ENCODE data around the gene IKBIP. TPM values are rescaled to one million over a fixed set of nuclear protein-coding genes. Genes with fewer than 3 reads are reported as not detected.
A peak's percentile ranks its signal among the peaks of the same experiment; 100 is the strongest.
"Not testable (repeated sequence)": the region's sequence is repeated elsewhere in the genome, so short reads cannot be mapped to it uniquely, and the experiment has no call there.

Gene IKBIP
- total RNA-seq, 1 donor = 90.7 TPM

- H3K4me3 ChIP-seq (ENCODE audit: low read depth, low read length) = no peak overlapping the region
- TF ChIP-seq CTCF (IDR thresholded peaks at IDR 0.05; ENCODE audit: insufficient read depth, low read depth, low read length) = peak; percentile 13
- no peak for DNase-seq (ENCODE audit: low read depth)
These were observed 38.1 kb downstream of the IKBIP start for GRCh38 chr12:98606359-98606988.

GRCh38 chr12:98601924-98602323 is 42.7 kb downstream of the IKBIP start:
- TF ChIP-seq CTCF (IDR thresholded peaks at IDR 0.05; ENCODE audit: insufficient read depth, low read depth, low read length) = no peak
- no peak overlapping the region for H3K4me3 ChIP-seq (ENCODE audit: low read depth, low read length)
- no peak for DNase-seq (ENCODE audit: low read depth)

GRCh38 chr12:98597313-98597712 is 47.3 kb downstream of the IKBIP start:
- not testable (repeated sequence) for H3K4me3 ChIP-seq (ENCODE audit: low read depth, low read length); DNase-seq (ENCODE audit: low read depth)

- peak; percentile 71 for DNase-seq (ENCODE audit: low read depth)
- peak overlapping the region; percentile 99 for H3K4me3 ChIP-seq (ENCODE audit: low read depth, low read length)
- TF ChIP-seq CTCF (IDR thresholded peaks at IDR 0.05; ENCODE audit: insufficient read depth, low read depth, low read length) = no peak
These were observed 49.2 kb downstream of the IKBIP start for GRCh38 chr12:98595243-98595988.

- H3K4me3 ChIP-seq (ENCODE audit: low read depth, low read length) = peak overlapping the region; percentile 99
- DNase-seq (ENCODE audit: low read depth) = peak; percentile 43
- no peak for TF ChIP-seq CTCF (IDR thresholded peaks at IDR 0.05; ENCODE audit: insufficient read depth, low read depth, low read length)
These were observed 50.3 kb downstream of the IKBIP start for GRCh38 chr12:98594050-98594835.

- H3K4me3 ChIP-seq (ENCODE audit: low read depth, low read length) = peak within 1 kb of the TSS; percentile 99
- DNase-seq (ENCODE audit: low read depth) = peak; percentile 98
- TF ChIP-seq CTCF (IDR thresholded peaks at IDR 0.05; ENCODE audit: insufficient read depth, low read depth, low read length) = no peak
These were observed 51.1 kb downstream of the IKBIP start, which contains the start of gene SLC25A3 for GRCh38 chr12:98593351-98594049. Gene SLC25A3 (plus strand): TSS chr12:98593686. CDS start chr12:98593979, 293 bp downstream.
